ENCODE data around the gene FCHO2.

DNA sequence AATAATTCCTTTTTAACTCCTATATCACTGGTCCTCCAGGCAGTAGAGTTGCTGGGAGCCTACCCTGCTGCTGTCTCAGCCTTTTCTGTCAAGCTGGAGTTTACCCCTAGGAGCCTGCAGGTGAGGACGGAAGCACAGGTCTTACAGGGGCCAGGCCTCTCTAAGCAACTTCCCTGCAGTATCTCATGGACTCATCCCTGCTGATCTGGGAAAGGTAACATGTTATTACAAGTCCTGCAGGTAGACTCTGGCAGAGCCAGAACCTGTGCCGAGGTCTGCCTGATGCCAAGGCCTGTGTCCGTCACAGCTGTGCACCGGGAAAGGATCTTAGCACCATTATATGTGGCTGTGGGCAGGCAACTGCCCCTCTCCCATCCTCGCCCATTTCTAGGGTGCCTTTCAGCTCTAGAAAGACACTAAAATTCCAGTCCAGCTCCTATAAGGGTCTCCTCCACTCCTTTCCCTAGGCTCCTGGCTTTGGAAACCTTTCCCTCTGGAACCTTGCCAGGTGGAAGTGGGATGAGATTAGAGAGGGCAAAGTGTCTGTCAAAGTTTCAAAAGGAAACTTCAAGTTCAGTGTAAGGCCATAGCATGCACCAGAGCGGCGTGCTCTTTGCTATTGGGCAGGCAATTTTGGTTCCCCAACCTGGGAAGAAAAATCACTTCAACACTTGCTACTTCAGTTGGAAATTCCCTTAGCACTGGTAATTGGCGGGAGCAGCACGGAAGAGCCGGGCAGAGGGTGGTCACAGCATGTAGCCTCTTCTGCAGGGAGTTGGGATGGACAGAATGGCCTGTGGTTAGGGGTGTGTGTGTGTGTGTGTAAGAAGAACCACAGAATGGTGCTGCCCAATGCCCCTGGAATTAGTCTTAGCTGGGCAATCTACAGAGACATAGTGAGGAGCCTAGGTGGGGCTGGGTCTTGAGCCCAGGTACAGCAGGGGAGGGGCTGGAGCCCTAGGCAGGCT, 182.0 kb downstream of the FCHO2 start:
- no peak for TF ChIP-seq GATA2 (IDR thresholded peaks at IDR 0.05; ENCODE audit: low read depth, low read length)
- no peak for TF ChIP-seq GATA3 (IDR thresholded peaks at IDR 0.05; ENCODE audit: low read depth, low read length)
